D721Med (cell line): ENCODE data around the gene DNAL1.

ENCODE experiments used
- DNase-seq: peaks from one replicate; pipeline ENCODE4 v3.0.0; 2011; ENCODE audit warnings: low spot score; ENCODE audit not compliant: insufficient read length
- FAIRE-seq: peaks from 2 replicates; lab custom pipeline; 2011; peaks lifted over from hg19 to GRCh38; lab: Jason Lieb, UNC
- TF ChIP-seq, protein P1 (sequence below): IDR thresholded peaks from 2 replicates; pipeline ENCODE4 v1.5.1; 2012; ENCODE audit warnings: mild to moderate bottlenecking, control low read depth; ENCODE audit not compliant: insufficient read depth; ENCODE audit errors: missing control alignments

DNAL1 gene

DNA sequence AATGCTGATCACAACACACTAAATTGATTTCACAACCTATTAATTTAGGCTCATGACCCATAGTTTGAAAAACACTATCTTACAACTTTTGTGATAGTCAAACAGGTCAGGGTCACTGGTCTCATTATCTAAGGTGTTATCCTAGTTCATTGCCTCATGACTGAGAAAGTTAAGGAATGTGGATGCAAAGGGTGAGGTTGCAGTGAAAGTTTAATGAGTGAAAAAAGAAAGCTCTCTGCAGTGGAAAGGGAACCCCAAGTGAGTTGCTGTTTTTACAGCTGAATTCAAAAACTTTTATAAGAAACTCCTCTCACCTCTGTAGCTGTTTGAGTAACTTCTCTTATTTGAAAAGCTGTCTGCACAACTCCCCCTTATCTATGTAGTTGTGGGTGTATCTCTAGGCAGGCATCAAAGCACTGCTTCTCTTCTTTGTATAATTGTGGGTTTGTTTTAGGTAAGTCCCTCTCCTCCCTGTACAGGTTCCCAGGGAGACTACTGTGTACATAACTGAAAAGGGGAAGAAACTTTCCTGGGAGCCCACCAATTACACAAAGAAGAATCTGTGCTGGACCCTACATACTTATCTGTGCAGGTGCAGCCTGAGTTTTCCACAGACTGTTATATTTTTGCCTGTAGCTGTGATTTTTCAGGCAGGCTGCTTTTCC lies 18.9 kb downstream of the DNAL1 start:
- FAIRE-seq (no peak), DNase-seq (no peak)
- TF ChIP-seq, protein P1, sequence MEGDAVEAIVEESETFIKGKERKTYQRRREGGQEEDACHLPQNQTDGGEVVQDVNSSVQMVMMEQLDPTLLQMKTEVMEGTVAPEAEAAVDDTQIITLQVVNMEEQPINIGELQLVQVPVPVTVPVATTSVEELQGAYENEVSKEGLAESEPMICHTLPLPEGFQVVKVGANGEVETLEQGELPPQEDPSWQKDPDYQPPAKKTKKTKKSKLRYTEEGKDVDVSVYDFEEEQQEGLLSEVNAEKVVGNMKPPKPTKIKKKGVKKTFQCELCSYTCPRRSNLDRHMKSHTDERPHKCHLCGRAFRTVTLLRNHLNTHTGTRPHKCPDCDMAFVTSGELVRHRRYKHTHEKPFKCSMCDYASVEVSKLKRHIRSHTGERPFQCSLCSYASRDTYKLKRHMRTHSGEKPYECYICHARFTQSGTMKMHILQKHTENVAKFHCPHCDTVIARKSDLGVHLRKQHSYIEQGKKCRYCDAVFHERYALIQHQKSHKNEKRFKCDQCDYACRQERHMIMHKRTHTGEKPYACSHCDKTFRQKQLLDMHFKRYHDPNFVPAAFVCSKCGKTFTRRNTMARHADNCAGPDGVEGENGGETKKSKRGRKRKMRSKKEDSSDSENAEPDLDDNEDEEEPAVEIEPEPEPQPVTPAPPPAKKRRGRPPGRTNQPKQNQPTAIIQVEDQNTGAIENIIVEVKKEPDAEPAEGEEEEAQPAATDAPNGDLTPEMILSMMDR: no peak

DNA sequence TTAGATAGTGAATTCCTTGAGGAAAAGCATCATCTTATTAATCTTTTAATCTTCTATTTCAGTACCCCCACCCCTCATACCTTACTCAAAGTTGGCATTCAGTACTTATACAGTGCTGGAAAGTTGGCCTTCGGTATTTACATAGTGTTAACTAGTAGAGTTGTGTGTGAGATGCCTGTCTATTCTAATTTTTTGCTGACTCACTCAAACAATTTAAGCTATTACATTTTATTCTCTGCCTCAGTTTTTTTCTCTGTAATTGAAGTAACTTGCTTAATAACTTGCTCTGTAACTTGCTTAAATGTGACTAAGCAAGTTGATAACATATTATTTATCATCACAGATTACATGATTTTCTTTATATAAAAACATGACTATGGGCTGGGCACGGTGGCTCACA lies 20.3 kb downstream of the DNAL1 start:
- no peak for FAIRE-seq
- no peak for DNase-seq
- TF ChIP-seq, protein P1: no peak

DNA sequence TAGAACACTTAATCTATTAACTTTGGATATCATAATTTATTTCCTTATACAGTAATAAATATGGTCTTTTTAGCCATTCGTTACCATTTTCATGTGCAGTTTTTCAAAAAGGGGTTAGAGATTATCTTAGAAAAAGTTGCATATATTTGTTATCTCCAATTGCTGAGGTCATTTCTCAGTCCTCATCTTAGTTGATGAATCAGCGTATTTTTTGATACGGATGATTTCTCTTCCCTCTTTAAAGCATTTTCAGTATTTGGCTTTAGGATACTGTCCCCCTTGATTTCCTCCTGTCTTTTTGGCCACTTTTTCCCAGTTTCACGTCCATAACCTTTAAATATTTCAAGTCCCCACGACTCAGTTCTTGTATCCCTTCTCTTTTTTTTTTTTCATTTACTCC lies 21.8 kb downstream of the DNAL1 start:
- FAIRE-seq (no peak), DNase-seq (no peak)
- TF ChIP-seq, protein P1: no peak

DNA sequence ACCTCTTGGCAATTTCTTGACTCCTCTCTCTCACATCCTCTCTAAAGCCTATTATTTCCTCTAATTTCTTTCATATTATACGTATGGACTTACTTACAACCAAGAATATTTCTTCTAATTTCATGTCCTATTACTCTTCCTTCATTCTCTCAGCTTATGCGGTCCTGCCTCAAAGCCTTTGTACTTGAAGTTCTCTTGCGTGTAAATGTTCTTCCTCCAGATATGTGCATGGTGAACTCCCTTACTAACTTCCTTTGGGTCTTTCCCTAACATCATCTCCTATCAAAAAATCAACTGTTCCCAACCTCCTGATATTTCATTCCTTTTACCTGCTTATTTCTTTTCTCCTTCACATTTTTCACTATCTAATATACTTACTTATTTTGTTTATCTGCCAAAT lies 23.1 kb downstream of the DNAL1 start:
- TF ChIP-seq, protein P1: no peak
- DNase-seq (no peak), FAIRE-seq (no peak)

DNA sequence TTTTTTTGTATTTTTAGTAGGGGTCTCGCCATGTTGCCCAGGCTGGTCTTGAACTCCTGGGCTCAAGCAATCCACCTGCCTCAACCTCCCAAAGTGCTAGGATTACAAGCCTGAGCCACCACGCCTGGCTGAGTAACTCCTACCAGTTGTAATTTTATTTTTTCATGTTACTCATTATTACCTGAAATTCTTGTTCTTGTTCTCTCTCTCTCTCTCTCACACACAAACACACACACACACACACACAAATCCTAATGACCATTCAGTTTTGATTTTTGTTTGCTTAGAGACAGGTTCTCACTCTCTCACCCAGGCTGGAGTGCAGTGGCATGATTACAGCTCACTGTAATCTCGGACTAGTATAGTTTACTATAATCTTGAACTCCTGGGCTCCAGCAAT lies 30.2 kb downstream of the DNAL1 start:
- DNase-seq: no peak
- no peak for FAIRE-seq
- TF ChIP-seq, protein P1: no peak

DNA sequence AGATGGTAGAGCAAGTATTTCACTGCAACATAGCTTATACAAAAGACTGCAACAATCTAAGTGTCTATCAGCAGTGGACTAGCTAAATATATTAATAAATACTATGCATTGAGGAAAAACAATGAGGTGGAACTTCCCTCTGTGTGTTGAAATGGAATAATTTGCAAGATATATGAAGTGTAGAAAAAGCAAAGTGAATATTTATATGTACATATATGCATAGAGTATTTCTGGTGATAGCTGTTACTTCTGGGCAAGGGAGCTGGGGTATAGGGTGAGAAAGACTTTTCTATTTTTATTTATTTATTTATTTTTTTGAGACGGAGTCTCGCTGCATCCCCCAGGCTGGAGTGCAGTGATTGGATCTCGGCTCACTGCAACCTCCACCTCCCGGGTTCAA lies 33.9 kb downstream of the DNAL1 start:
- FAIRE-seq: no peak
- no peak for DNase-seq
- TF ChIP-seq, protein P1: no peak

DNA sequence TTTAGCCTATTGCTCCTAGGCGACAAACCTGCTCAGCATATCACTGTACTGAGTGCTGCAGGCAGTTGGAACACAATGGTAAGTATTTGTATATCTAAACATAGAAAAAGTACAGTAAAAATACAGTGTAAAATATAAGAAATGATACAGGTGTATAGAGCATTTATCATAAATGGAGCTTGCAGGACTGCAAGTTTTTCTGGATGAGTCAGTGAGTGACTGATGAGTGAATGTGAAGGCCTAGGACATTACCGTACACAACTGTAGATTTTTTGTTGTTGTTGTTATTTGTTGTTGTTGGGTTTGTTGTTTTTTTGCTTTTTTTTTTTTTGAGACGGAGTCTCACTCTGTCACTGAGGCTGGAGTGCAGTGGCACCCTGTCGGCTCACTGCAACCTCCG lies 36.0 kb downstream of the DNAL1 start:
- TF ChIP-seq, protein P1: no peak
- DNase-seq: no peak
- FAIRE-seq: no peak
